PC-9 (cell line): ENCODE measurements around the gene NCOA4. TPM values are rescaled to one million over a fixed set of nuclear protein-coding genes. Genes with fewer than 3 reads are reported as not detected.

Experiments
- BruUV-seq: library from RNA; stranded (reverse); fragments of 400-500 nt; replicated peaks from 2 replicates; lab custom pipeline; 2021; lab: Mats Ljungman, UMichigan
- CTCF ChIA-PET: fragments of 300-600 bp; sonication (Branson Sonifier 250); formaldehyde crosslinking; loops from one replicate; lab custom pipeline; 2022; ENCODE audit warnings: antibody characterized with exemption; lab: Charles Lee
- POLR2A ChIA-PET: fragments of 300-600 bp; sonication (Branson Sonifier 250); formaldehyde crosslinking; loops from one replicate; lab custom pipeline; 2022; ENCODE audit warnings: antibody characterized with exemption; ENCODE audit not compliant: unreplicated experiment; lab: Charles Lee
- DNase-seq, 2 experiments: peaks; one replicate each; pipeline versions ENCODE4 v3.0.0 to v3.0.0-alpha.2; 2015 to 2022; ENCODE audit warnings: mixed read lengths in 1 of 2
- H2AFZ ChIP-seq: fragments of 200-600 bp; sonication (generic); 2 replicates; pipeline ENCODE4 v1.8.1; 2017; ENCODE audit warnings: antibody characterized with exemption
- H3F3A ChIP-seq: fragments of 200-600 bp; sonication (generic); 2 replicates; pipeline ENCODE4 v1.8.1; 2017; ENCODE audit warnings: antibody characterized with exemption, mild to moderate bottlenecking, low read depth; ENCODE audit not compliant: insufficient read depth
- H3K27ac ChIP-seq: fragments of 200-600 bp; sonication (generic); 2 replicates; pipeline ENCODE4 v1.6.1; 2016; ENCODE audit warnings: mixed run types
- H3K27me3 ChIP-seq: fragments of 200-600 bp; sonication (generic); 2 replicates; pipeline ENCODE4 v1.6.1; 2016; ENCODE audit warnings: low read depth, mixed run types; ENCODE audit not compliant: insufficient read depth
- H3K36me3 ChIP-seq: fragments of 200-600 bp; sonication (generic); 2 replicates; pipeline ENCODE4 v1.6.1; 2016; ENCODE audit warnings: low read depth, mixed run types
- H3K4me1 ChIP-seq: fragments of 200-600 bp; sonication (generic); replicated peaks from 2 replicates; pipeline ENCODE4 v1.6.1; 2016; ENCODE audit warnings: mixed run types; ENCODE audit not compliant: insufficient read depth
- H3K4me2 ChIP-seq: fragments of 200-600 bp; sonication (generic); 2 replicates; pipeline ENCODE4 v1.6.1; 2017; ENCODE audit warnings: mixed run types
- H3K4me3 ChIP-seq: fragments of 200-600 bp; sonication (generic); 2 replicates; pipeline ENCODE4 v1.6.1; 2016; ENCODE audit warnings: mixed run types
- H3K79me2 ChIP-seq: fragments of 200-600 bp; sonication (generic); 2 replicates; pipeline ENCODE4 v1.6.1; 2017; ENCODE audit warnings: low read depth, mixed run types
- H3K9me2 ChIP-seq: fragments of 200-600 bp; sonication (generic); 2 replicates; pipeline ENCODE4 v1.8.1; 2017; ENCODE audit warnings: mild to moderate bottlenecking; ENCODE audit not compliant: insufficient read depth
- H3K9me3 ChIP-seq: fragments of 200-600 bp; sonication (generic); 2 replicates; pipeline ENCODE4 v1.8.1; 2016; ENCODE audit warnings: low read depth; ENCODE audit not compliant: insufficient read depth
- H4K20me1 ChIP-seq: fragments of 200-600 bp; sonication (generic); 2 replicates; pipeline ENCODE4 v1.8.1; 2017; ENCODE audit not compliant: insufficient read depth
- EZH2 ChIP-seq: fragments of 200-600 bp; sonication (generic); IDR thresholded peaks from 2 replicates; pipeline ENCODE4 v1.8.0; 2017; ENCODE audit warnings: antibody characterized with exemption, low read depth
- intact Hi-C: fragments of 100-400 bp; cut with micrococcal nuclease; formaldehyde crosslinking; loops from one replicate; pipeline ENCODE4 v1.10.0; 2022; ENCODE audit not compliant: unreplicated experiment
- total RNA-seq: library from RNA; stranded (reverse); gene quantifications from 2 replicates; pipeline ENCODE4 v1.2.3, GENCODE V29; 2021
- TF ChIP-seq, protein P1 (sequence below): fragments of 200-600 bp; sonication (generic); conservative IDR thresholded peaks from 2 replicates; pipeline ENCODE4 v1.6.1; 2017; ENCODE audit warnings: mixed run types, antibody characterized with exemption, mild to moderate bottlenecking, moderate library complexity

Gene NCOA4
- total RNA-seq, 1 experiment from 2014 or later: 143 TPM

- Histone ChIP-seq H3K9me3 (no peaks in the 10 kb centered on the region), H3K4me3 (no peak overlapping the region), H2AFZ (no peak overlapping the region), H3K4me2 (no peak overlapping the region), H3K27ac (no peak overlapping the region), H4K20me1 (no peaks in the 10 kb centered on the region), H3K79me2 (no peaks in the 10 kb centered on the region), H3K36me3 (no peaks in the 10 kb centered on the region), H3K4me1 (no peaks in the 10 kb centered on the region), H3K9me2 (no peaks in the 10 kb centered on the region), H3K27me3 (no peaks in the 10 kb centered on the region), H3F3A (no peaks in the 10 kb centered on the region)
- TF ChIP-seq, protein P1, sequence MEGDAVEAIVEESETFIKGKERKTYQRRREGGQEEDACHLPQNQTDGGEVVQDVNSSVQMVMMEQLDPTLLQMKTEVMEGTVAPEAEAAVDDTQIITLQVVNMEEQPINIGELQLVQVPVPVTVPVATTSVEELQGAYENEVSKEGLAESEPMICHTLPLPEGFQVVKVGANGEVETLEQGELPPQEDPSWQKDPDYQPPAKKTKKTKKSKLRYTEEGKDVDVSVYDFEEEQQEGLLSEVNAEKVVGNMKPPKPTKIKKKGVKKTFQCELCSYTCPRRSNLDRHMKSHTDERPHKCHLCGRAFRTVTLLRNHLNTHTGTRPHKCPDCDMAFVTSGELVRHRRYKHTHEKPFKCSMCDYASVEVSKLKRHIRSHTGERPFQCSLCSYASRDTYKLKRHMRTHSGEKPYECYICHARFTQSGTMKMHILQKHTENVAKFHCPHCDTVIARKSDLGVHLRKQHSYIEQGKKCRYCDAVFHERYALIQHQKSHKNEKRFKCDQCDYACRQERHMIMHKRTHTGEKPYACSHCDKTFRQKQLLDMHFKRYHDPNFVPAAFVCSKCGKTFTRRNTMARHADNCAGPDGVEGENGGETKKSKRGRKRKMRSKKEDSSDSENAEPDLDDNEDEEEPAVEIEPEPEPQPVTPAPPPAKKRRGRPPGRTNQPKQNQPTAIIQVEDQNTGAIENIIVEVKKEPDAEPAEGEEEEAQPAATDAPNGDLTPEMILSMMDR: no peak
- no peak for TF ChIP-seq EZH2
- POLR2A ChIA-PET: no interaction called here
- CTCF ChIA-PET: no interaction called here
- no peak for DNase-seq
- no TSS peak for BruUV-seq
- intact Hi-C loops: no loop called here
These were observed 39.5 kb upstream of the NCOA4 start for GRCh38 chr10:46069771-46070463.

DNA sequence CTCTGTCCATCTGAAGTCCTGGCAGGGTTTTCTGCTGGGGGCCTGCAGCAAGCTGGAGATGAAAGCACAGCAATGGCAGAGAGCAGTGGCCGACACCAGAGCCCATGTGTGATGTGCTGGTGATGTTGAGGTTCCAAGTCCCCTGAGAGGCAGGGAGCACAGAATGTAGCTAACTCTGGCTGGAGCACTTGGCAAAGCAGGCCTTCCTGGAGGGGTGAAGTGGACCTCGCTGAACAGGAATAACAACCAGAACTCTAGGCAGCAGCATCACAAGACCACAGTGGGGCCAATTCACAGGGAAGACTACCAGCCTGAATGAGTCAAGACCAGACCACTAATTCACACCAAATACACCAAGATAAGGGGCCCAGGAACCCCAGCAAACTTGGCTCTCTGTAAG, 38.5 kb upstream of the NCOA4 start:
- Histone ChIP-seq H3K4me3 (no peak overlapping the region), H3K27me3 (no peaks in the 10 kb centered on the region), H3F3A (no peaks in the 10 kb centered on the region), H3K79me2 (no peaks in the 10 kb centered on the region), H2AFZ (no peak overlapping the region), H3K36me3 (no peaks in the 10 kb centered on the region), H3K27ac (no peak overlapping the region), H3K4me2 (no peak overlapping the region), H3K9me2 (no peaks in the 10 kb centered on the region), H3K9me3 (no peaks in the 10 kb centered on the region), H3K4me1 (no peaks in the 10 kb centered on the region), H4K20me1 (no peaks in the 10 kb centered on the region)
- BruUV-seq: no TSS peak
- intact Hi-C loops: no loop called here
- POLR2A ChIA-PET: no interaction called here
- DNase-seq: no peak
- CTCF ChIA-PET: no interaction called here
- TF ChIP-seq, protein P1: no peak
- no peak for TF ChIP-seq EZH2

DNA sequence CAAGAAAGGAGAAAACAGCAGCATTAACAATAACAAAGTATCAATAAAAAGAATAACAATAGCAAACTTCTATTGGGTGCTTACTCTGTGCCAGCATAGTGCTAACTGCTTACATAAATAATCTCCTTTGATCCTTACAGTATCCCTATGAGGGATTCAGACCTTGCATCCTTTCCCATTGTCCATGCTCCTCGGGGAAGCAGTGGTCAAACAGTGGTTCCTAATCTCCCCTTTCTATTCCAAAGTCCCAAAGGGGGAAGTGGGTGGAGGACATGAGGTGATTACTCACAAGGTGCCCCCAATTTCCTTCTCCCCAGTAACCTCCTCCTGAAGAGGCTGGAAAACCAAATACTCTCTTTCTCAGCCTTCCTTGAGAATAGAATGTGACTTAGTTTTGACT, 37.7 kb upstream of the NCOA4 start:
- intact Hi-C loops: no loop called here
- POLR2A ChIA-PET: no interaction called here
- H3K27ac ChIP-seq: no peak overlapping the region

More for the DNA sequence above, 37.7 kb upstream of the NCOA4 start:
- H3F3A ChIP-seq: no peaks in the 10 kb centered on the region
- no peaks in the 10 kb centered on the region for H3K27me3 ChIP-seq
- no peaks in the 10 kb centered on the region for H3K79me2 ChIP-seq
- H3K4me2 ChIP-seq: no peak overlapping the region
- no peak for DNase-seq
- H3K36me3 ChIP-seq: no peaks in the 10 kb centered on the region
- no TSS peak for BruUV-seq
- TF ChIP-seq, protein P1: no peak
- no peak for TF ChIP-seq EZH2
- H3K4me1 ChIP-seq: no peaks in the 10 kb centered on the region
- no peak overlapping the region for H3K4me3 ChIP-seq
- CTCF ChIA-PET: no interaction called here
- H2AFZ ChIP-seq: no peak overlapping the region
- H3K9me2 ChIP-seq: no peaks in the 10 kb centered on the region
- no peaks in the 10 kb centered on the region for H4K20me1 ChIP-seq
- no peaks in the 10 kb centered on the region for H3K9me3 ChIP-seq
